ES-I3 (cell line): ENCODE results near the gene HCCS.
"Not testable (repeated sequence)": the region's sequence is repeated elsewhere in the genome, so short reads cannot be mapped to it uniquely, and the experiment has no call there.

ENCODE experiments used
- H3K36me3 ChIP-seq: 2 replicates; pipeline ENCODE4 v1.6.1; 2013; ENCODE audit warnings: mild to moderate bottlenecking, low read length, control low read depth, moderate library complexity; ENCODE audit not compliant: insufficient read depth
- H3K4me1 ChIP-seq: 2 replicates; pipeline ENCODE4 v1.6.1; 2013; ENCODE audit warnings: mild to moderate bottlenecking, control low read depth, low read length; ENCODE audit not compliant: insufficient read depth
- H3K9ac ChIP-seq: 2 replicates; pipeline ENCODE4 v1.6.1; 2013; ENCODE audit warnings: low read depth, mild to moderate bottlenecking, low read length, moderate library complexity
- H3K9me3 ChIP-seq: 2 replicates; pipeline ENCODE4 v1.6.1; 2013; ENCODE audit warnings: mild to moderate bottlenecking, low read length, moderate library complexity; ENCODE audit not compliant: control insufficient read depth, insufficient read depth

HCCS gene

GRCh38 chrX:11105080-11105479 lies 6.1 kb upstream of the HCCS start:
- H3K9ac ChIP-seq: no peak overlapping the region
- no peaks in the 10 kb centered on the region; the same call in 1 of the 2 replicates for H3K36me3 ChIP-seq
- peaks cover 5% of the 10 kb centered on the region; the same call in 1 of the 2 replicates for H3K4me1 ChIP-seq
- no peaks in the 10 kb centered on the region for H3K9me3 ChIP-seq

GRCh38 chrX:11108253-11108941 lies 2.7 kb upstream of the HCCS start:
- no peaks in the 10 kb centered on the region; the same call in 1 of the 2 replicates for H3K36me3 ChIP-seq
- H3K4me1 ChIP-seq: no peaks in the 10 kb centered on the region
- H3K9me3 ChIP-seq: no peaks in the 10 kb centered on the region
- H3K9ac ChIP-seq: no peak overlapping the region

GRCh38 chrX:11109968-11110367 lies 1.2 kb upstream of the HCCS start:
- Histone ChIP-seq H3K36me3 (no peaks in the 10 kb centered on the region; the same call in 1 of the 2 replicates), H3K9me3 (no peaks in the 10 kb centered on the region), H3K4me1 (no peaks in the 10 kb centered on the region), H3K9ac (no peak overlapping the region)

GRCh38 chrX:11111947-11112346 lies 815 bp downstream of the HCCS start:
- Histone ChIP-seq H3K4me1 (no peaks in the 10 kb centered on the region), H3K9ac (peak overlapping the region; percentile 82; the same call in 1 of the 2 replicates), H3K36me3 (peaks cover 6% of the 10 kb centered on the region), H3K9me3 (no peaks in the 10 kb centered on the region)

- H3K9me3 ChIP-seq: no peaks in the 10 kb centered on the region
- peaks cover 6% of the 10 kb centered on the region for H3K36me3 ChIP-seq
- H3K4me1 ChIP-seq: no peaks in the 10 kb centered on the region
- H3K9ac ChIP-seq: no peak overlapping the region
Observed at GRCh38 chrX:11113731-11114130, 2.6 kb downstream of the HCCS start.

- no peaks in the 10 kb centered on the region for H3K9me3 ChIP-seq
- H3K36me3 ChIP-seq: peaks cover 20% of the 10 kb centered on the region
- no peaks in the 10 kb centered on the region for H3K4me1 ChIP-seq
- H3K9ac ChIP-seq: no peak overlapping the region
Observed at GRCh38 chrX:11117745-11118144, 6.6 kb downstream of the HCCS start.

- Histone ChIP-seq H3K9me3 (no peaks in the 10 kb centered on the region), H3K4me1 (no peaks in the 10 kb centered on the region), H3K9ac (no peak overlapping the region), H3K36me3 (peaks cover 20% of the 10 kb centered on the region)
Observed at GRCh38 chrX:11119313-11119943, 8.3 kb downstream of the HCCS start.

- H3K36me3 ChIP-seq: peaks cover 14% of the 10 kb centered on the region; the same call in 1 of the 2 replicates
- not testable (repeated sequence) for H3K4me1 ChIP-seq, H3K9ac ChIP-seq, H3K9me3 ChIP-seq
Observed at GRCh38 chrX:11123087-11123486, 12.0 kb downstream of the HCCS start.

GRCh38 chrX:11124112-11124511 lies 13.0 kb downstream of the HCCS start:
- Histone ChIP-seq H3K4me1 (no peaks in the 10 kb centered on the region), H3K9me3 (no peaks in the 10 kb centered on the region; the same call in 1 of the 2 replicates), H3K9ac (no peak overlapping the region), H3K36me3 (peaks cover 13% of the 10 kb centered on the region; the same call in 1 of the 2 replicates)

- no peaks in the 10 kb centered on the region; the same call in 1 of the 2 replicates for H3K9me3 ChIP-seq
- H3K9ac ChIP-seq: no peak overlapping the region
- no peaks in the 10 kb centered on the region for H3K4me1 ChIP-seq
- H3K36me3 ChIP-seq: peaks cover 12% of the 10 kb centered on the region; the same call in 1 of the 2 replicates
Observed at GRCh38 chrX:11125060-11125459, 13.9 kb downstream of the HCCS start.

- no peaks in the 10 kb centered on the region; the same call in 1 of the 2 replicates for H3K9me3 ChIP-seq
- no peaks in the 10 kb centered on the region for H3K36me3 ChIP-seq
- no peaks in the 10 kb centered on the region for H3K4me1 ChIP-seq
- H3K9ac ChIP-seq: no peak overlapping the region
Observed at GRCh38 chrX:11129534-11130105, 18.5 kb downstream of the HCCS start.

GRCh38 chrX:11130136-11130535 lies 19.0 kb downstream of the HCCS start:
- Histone ChIP-seq H3K9me3 (no peaks in the 10 kb centered on the region; the same call in 1 of the 2 replicates), H3K4me1 (no peaks in the 10 kb centered on the region)

GRCh38 chrX:11131146-11131545 lies 20.0 kb downstream of the HCCS start:
- Histone ChIP-seq H3K9ac (no peak overlapping the region), H3K36me3 (no peaks in the 10 kb centered on the region)

More at GRCh38 chrX:11130136-11130535, 19.0 kb downstream of the HCCS start:
- Histone ChIP-seq H3K9ac (no peak overlapping the region), H3K36me3 (no peaks in the 10 kb centered on the region)

GRCh38 chrX:11135564-11136185 lies 24.5 kb downstream of the HCCS start:
- Histone ChIP-seq H3K9me3 (no peaks in the 10 kb centered on the region), H3K36me3 (no peaks in the 10 kb centered on the region), H3K4me1 (no peaks in the 10 kb centered on the region), H3K9ac (no peak overlapping the region)

More at GRCh38 chrX:11131146-11131545, 20.0 kb downstream of the HCCS start:
- Histone ChIP-seq H3K4me1 (no peaks in the 10 kb centered on the region), H3K9me3 (no peaks in the 10 kb centered on the region; the same call in 1 of the 2 replicates)
